ENCODE results near the gene SIX2. TPM values are rescaled to one million over a fixed set of nuclear protein-coding genes. Genes with fewer than 3 reads are reported as not detected.
A peak's percentile ranks its signal among the peaks of the same experiment; 100 is the strongest.

Gene SIX2
- total RNA-seq, 4 donors from 2014 or later = 0.14 to 0.32 TPM; not detected in 2

DNA sequence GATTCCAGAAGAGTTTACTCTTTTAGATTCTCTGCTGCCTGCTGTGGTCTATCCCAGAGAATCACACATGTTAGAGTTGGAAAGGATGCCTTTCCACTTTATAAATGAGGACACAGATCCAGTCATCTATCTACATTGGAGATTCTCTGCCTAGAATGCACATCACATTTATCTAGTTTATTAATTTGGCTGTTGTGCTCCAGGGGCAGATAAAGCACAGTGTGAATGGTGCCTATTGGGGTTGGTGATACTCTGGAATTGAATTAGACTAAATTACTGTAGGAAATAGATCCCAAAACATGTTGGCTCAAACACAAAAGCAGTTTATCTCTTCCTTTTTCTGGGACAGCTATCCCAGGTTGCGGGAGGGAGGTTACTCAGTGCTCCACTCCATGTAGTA lies 14.9 kb downstream of the SIX2 start:
- no peak overlapping the region for H3K4me3 ChIP-seq
- H3K4me1 ChIP-seq = no peaks in the 10 kb centered on the region
- intact Hi-C loops (cut with DNase I; ENCODE audit: low total_unique reads) (no loop called here), in situ Hi-C loops (cut with MboI; ENCODE audit: low pct_ligation_motif_present in 1 of 4, low pct_unique_long_range_greater_than_20kb in 1 of 4, low sequenced_read_pairs in 3 of 4) (loop anchor here in 1 of 4 donors (25.0 kb wide), 1 partner anchor 593 kb away; no protein-coding TSS in a partner anchor)
- H3K36me3 ChIP-seq = no peaks in the 10 kb centered on the region
- 84% methylated on average over 1 of the region's 1 CpG; no CpG with 5 or more reads in 1 of the 2 donors for WGBS, 2 donors (ENCODE audit: low coverage in 1 of 2)
- H3K27me3 ChIP-seq = peaks cover 87% of the 10 kb centered on the region
- TF ChIP-seq EP300 (IDR thresholded peaks at IDR 0.05; ENCODE audit: low read depth) = no peak
- TF ChIP-seq, protein P1, sequence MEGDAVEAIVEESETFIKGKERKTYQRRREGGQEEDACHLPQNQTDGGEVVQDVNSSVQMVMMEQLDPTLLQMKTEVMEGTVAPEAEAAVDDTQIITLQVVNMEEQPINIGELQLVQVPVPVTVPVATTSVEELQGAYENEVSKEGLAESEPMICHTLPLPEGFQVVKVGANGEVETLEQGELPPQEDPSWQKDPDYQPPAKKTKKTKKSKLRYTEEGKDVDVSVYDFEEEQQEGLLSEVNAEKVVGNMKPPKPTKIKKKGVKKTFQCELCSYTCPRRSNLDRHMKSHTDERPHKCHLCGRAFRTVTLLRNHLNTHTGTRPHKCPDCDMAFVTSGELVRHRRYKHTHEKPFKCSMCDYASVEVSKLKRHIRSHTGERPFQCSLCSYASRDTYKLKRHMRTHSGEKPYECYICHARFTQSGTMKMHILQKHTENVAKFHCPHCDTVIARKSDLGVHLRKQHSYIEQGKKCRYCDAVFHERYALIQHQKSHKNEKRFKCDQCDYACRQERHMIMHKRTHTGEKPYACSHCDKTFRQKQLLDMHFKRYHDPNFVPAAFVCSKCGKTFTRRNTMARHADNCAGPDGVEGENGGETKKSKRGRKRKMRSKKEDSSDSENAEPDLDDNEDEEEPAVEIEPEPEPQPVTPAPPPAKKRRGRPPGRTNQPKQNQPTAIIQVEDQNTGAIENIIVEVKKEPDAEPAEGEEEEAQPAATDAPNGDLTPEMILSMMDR (IDR thresholded peaks at IDR 0.05) = no peak
- no peak for TF ChIP-seq POLR2A (IDR thresholded peaks at IDR 0.05)
- no peak for TF ChIP-seq POLR2AphosphoS5 (IDR thresholded peaks at IDR 0.05)
- peaks cover 0 to 3% of the 10 kb centered on the region in 2 donors for H3K9me3 ChIP-seq
- DNase-seq = no peak
- H3K27ac ChIP-seq = no peak overlapping the region

DNA sequence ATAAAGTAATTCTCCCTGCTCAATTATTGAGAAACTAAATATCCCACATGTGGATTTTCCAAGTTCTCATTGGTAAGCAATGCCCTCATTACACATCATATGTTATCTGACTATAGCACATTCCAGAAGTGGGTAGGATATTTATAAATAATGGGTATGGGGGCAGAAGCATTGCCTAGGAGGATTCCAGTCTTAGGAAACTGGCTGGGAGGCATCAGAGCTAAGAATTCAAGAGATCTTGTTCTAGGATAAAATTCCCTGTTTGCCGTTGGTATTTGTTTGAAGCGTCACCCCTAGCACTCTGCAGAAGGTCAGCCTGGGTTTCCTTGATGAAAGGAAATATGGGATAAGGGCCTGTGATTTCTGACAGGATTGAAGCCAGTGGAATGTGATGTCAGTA lies 20.1 kb downstream of the SIX2 start:
- H3K27me3 ChIP-seq = peaks cover 53% of the 10 kb centered on the region
- H3K9me3 ChIP-seq = peaks cover 0 to 7% of the 10 kb centered on the region in 2 donors
- H3K36me3 ChIP-seq = no peaks in the 10 kb centered on the region
- TF ChIP-seq POLR2AphosphoS5 (IDR thresholded peaks at IDR 0.05) (no peak), POLR2A (IDR thresholded peaks at IDR 0.05) (no peak), EP300 (IDR thresholded peaks at IDR 0.05; ENCODE audit: low read depth) (no peak)
- TF ChIP-seq, protein P1 (IDR thresholded peaks at IDR 0.05) = no peak
- no peak overlapping the region for H3K27ac ChIP-seq
- DNase-seq = no peak
- no peak overlapping the region for H3K4me3 ChIP-seq
- no peaks in the 10 kb centered on the region for H3K4me1 ChIP-seq
- WGBS, 2 donors (ENCODE audit: low coverage in 1 of 2) = 82 to 100% methylated on average over 1 to 2 of the region's 2 CpGs
- in situ Hi-C loops (cut with MboI; ENCODE audit: low pct_ligation_motif_present in 1 of 4, low pct_unique_long_range_greater_than_20kb in 1 of 4, low sequenced_read_pairs in 3 of 4) (loop anchor here (5.0 to 25.0 kb wide), 3 partner anchors 503 to 598 kb away; no protein-coding TSS in a partner anchor), intact Hi-C loops (cut with DNase I; ENCODE audit: low total_unique reads) (no loop called here)

DNA sequence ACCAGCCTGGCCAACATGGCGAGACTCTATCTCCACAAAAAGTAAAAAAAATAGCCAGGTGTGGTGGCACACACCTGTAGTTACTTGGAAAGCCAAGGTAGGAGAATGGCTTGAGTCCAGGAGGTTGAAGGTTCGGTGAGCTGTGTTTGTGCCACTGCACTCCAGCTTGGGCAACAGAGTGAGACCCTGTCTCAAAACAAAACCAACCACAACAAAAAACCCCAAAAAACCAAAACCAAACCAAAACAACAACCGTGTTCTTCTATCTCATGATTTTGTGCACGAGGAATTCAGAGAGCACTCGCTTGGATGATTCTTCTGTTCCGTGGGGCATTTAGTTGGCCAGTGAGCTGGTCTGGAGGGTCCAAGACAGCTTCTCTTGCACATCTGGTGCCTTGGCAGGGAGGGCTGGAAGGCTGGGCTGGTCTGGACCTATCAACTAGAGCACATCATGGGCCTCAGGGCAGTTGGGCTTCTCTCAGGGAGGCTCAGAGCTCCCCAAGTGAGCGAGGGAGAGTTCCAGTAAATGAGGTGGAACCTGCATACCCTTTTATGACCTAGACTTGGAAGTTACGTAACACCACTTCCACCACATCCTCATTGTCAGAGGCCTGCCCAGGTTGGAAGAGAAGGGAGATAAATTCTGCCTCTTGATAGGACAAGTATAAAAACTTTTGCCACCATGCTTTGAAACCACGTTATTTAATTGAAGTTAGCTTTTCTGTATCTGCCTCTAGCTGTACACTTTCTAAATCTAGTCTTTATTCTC lies 25.2 kb downstream of the SIX2 start:
- no peak overlapping the region for H3K4me3 ChIP-seq
- H3K36me3 ChIP-seq = no peaks in the 10 kb centered on the region
- TF ChIP-seq POLR2A (IDR thresholded peaks at IDR 0.05) = no peak
- TF ChIP-seq, protein P1 (IDR thresholded peaks at IDR 0.05) = no peak
- TF ChIP-seq POLR2AphosphoS5 (IDR thresholded peaks at IDR 0.05) = no peak
- no peak for TF ChIP-seq EP300 (IDR thresholded peaks at IDR 0.05; ENCODE audit: low read depth)
- in situ Hi-C loops (cut with MboI; ENCODE audit: low pct_ligation_motif_present in 1 of 4, low pct_unique_long_range_greater_than_20kb in 1 of 4, low sequenced_read_pairs in 3 of 4) (loop anchor here in 3 of 4 donors (10.0 to 25.0 kb wide), 2 partner anchors 511 to 603 kb away; no protein-coding TSS in a partner anchor), intact Hi-C loops (cut with DNase I; ENCODE audit: low total_unique reads) (no loop called here)
- DNase-seq = no peak
- H3K27ac ChIP-seq = no peak overlapping the region
- peaks cover 0 to 4% of the 10 kb centered on the region in 2 donors for H3K9me3 ChIP-seq
- peaks cover 52% of the 10 kb centered on the region for H3K27me3 ChIP-seq
- WGBS, 2 donors (ENCODE audit: low coverage in 1 of 2) = 76 to 77% methylated on average over 3 to 9 of the region's 9 CpGs
- no peaks in the 10 kb centered on the region for H3K4me1 ChIP-seq

DNA sequence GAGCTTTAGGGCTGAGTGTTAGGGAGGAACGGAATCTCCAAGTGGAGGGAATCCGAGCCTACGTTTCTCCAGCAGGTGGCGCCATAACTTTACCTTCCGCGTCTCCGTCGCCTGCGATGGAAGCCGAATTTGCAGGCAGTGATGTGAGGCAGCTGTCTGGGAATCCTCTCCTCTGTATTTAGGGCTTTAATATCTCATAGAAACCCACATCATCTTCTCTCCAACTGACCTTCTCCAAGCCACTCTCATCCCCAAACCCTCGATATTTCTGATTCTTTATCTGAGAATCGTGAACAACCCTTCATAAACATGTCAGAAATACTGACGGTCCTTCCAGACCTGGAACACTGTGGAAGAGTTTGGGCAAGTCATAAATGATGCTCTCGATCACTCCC lies 27.5 kb downstream of the SIX2 start:
- no peaks in the 10 kb centered on the region for H3K36me3 ChIP-seq
- intact Hi-C loops (cut with DNase I; ENCODE audit: low total_unique reads) = loop anchor here (2.0 kb wide), 1 partner anchor 513 kb away; no protein-coding TSS in a partner anchor
- H3K27ac ChIP-seq = no peak overlapping the region
- H3K27me3 ChIP-seq = peaks cover 56% of the 10 kb centered on the region
- TF ChIP-seq, protein P1 (IDR thresholded peaks at IDR 0.05) = peak; percentile 77 to 88 (median 79)
- no peak for TF ChIP-seq POLR2A (IDR thresholded peaks at IDR 0.05)
- in situ Hi-C loops (cut with MboI; ENCODE audit: low pct_ligation_motif_present in 1 of 4, low pct_unique_long_range_greater_than_20kb in 1 of 4, low sequenced_read_pairs in 3 of 4) = loop anchor here in 3 of 4 donors (10.0 to 25.0 kb wide), 2 partner anchors 513 to 606 kb away; no protein-coding TSS in a partner anchor
- H3K9me3 ChIP-seq = no peaks in the 10 kb centered on the region
- H3K4me3 ChIP-seq = no peak overlapping the region
- no peaks in the 10 kb centered on the region for H3K4me1 ChIP-seq
- WGBS, 2 donors (ENCODE audit: low coverage in 1 of 2) = 0 to 11% methylated on average over 1 to 14 of the region's 14 CpGs
- DNase-seq = peak; percentile 72
